GM19438 (cell line): ENCODE results near the gene CAPN13.

Experiments
- ATAC-seq: cut with Tn5 transposase; IDR thresholded peaks from one replicate; pipeline ENCODE4 v1.9.1; 2021; ENCODE audit warnings: low read depth; ENCODE audit not compliant: unreplicated experiment

The CAPN13 gene

GRCh38 chr2:30686000-30686399, 121.2 kb downstream of the CAPN13 start:
- ATAC-seq, result no peak

- no peak for ATAC-seq
Observed at GRCh38 chr2:30684996-30685395, 122.2 kb downstream of the CAPN13 start.

DNA sequence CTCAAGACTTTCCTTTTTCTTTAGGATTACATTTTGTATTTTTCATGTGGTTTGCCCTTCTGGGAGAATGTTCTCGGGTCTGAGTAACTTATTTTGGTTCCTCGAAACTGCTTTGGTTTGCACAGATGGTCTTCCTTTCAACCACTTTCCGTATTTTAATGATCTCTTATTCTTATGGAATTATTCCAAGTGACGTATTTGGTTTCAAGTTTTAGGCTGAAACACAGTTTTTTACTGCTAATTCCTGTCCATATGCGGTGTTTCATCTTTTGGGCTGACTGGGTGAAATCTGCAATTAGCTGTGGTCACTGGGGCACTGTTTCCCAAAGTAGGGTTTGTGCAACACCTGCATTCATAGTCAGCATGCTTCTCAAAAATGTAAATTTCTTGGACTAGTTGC, 122.7 kb downstream of the CAPN13 start:
- no peak for ATAC-seq

GRCh38 chr2:30684026-30684425, 123.2 kb downstream of the CAPN13 start:
- no peak for ATAC-seq

DNA sequence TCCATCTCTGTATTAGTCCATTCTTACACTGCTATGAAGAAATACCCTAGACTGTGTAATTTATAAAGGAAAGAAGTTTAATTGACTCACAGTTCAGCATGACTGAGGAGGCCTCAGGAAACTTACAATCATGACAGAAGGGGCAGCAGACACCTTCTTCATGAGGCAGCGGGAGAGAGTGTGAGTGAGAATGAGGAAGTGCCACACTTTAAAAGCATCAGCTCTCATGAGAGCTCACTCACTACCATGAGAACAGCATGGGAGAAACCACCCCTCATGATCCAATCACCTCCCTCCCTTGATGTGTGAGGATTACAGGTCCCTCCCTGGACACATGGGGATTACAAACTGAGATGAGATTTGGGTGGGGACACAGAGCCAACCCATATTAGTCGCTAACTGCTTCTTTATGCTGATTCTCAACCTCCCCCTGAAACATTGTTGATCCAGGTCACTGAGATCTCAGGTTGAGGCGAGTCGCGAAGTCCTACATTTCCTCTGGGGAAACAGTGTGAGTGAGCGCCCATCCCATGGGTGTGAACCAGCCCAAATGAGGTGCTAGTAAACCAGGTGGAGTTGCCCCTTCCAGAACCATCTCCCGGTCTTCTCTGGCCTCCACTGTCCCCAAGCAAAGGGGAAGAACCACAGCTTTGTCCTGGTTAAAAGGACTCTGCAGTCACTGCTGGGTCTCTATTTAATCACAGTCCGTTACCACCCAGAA, 123.8 kb downstream of the CAPN13 start:
- no peak for ATAC-seq

DNA sequence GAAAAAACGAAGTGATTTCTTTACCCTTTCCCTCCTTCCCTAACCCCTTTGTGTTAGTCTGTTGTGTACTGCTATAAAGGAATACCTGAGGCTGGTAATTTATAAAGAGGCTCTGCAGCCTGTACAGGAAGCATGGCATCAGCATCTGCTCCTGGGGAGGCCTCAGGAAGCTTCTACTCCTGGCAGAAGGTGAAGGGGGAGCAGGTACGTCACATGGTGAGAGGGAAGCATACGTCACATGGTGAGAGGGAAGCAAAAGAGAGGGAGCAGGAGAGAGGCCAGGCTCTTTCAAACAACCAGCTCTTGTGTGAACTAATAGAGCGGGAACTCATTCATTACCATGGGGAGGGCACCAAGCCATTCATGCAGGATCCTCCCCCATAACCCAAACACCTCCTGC, 126.2 kb downstream of the CAPN13 start:
- no peak for ATAC-seq

DNA sequence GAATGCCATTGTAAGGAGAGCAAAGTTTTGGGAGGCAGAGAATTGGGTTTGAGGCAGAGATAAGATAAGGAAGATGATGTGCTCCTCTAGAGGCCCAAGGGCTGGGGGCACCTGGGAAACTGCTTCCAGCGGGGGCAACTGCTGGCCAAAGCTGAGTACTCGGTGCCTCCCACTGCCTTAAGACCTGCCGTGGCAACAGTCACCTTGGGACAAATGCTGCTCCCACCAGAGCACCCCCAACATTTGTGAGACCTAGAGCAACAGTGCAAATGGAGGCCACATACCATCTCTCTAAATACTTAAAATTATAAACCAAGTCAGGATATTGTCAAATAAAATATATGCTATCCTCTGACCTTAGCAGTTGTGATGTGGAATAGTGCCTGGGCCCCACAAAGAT, 127.1 kb downstream of the CAPN13 start:
- ATAC-seq, result no peak

GRCh38 chr2:30679426-30680088, 127.7 kb downstream of the CAPN13 start:
- no peak for ATAC-seq

- ATAC-seq, result no peak
Observed at GRCh38 chr2:30678410-30679137, 128.7 kb downstream of the CAPN13 start.

DNA sequence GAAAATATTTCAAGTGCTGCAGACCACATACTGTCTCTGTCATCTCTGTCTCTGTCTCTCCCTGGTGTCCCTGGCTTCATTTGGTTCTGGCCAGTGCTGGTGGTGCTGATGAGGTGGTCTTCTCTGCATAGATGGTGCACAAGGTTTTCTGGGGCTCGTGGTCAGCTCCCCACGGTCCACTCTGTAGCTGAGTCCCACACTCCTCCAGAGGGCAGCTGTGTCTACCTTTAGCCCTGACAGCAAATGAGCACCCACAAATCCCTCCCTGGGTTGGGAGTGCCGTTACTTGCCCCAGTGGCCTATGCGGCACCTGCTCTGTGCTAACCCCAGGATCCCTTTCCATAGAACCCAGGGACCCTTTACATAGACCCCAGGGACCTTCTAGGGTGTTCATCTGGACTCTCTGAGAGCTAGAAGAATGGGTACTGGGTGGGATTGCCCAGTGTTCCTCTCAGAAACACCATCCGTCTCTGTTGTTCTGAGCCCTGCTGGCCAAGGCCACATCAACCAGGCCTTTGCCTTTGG, 129.3 kb downstream of the CAPN13 start:
- no peak for ATAC-seq

DNA sequence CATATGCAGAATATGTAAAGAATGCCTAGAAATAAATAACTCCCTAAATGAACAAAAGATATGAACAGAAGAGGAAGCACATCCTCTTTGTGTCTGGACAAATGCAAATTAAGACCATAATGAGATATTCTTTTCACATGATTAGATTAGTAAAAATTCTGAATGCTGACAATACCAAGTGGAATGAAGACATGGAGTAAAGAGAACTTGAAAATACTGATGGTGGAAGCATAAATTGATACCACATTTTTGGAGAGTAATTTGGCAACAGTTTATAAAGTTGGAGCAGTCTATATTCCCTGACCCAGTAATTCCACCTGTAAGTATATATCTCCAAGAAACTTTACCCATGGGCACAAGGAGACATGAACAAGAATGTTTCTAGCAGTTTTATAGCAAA, 130.0 kb downstream of the CAPN13 start:
- no peak for ATAC-seq

DNA sequence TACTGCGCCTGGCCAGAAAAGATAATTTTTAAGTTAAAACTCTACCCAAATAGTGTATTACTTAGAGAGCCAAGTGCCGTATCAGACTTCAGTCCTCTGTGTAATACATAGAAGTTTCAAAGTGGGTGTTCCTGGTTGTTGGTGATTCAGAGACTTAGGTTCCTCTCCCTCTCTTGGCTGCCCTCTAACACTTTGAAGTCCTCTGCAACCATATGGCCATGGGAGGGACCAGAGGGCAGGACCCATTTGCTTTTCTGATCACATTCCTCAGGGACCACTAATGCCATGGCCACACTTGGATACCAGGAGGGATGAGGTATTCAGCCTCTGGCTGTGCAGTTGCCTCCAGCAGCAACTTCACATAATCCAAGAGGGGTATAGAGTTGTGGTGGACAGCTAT, 131.5 kb downstream of the CAPN13 start:
- ATAC-seq, result no peak

DNA sequence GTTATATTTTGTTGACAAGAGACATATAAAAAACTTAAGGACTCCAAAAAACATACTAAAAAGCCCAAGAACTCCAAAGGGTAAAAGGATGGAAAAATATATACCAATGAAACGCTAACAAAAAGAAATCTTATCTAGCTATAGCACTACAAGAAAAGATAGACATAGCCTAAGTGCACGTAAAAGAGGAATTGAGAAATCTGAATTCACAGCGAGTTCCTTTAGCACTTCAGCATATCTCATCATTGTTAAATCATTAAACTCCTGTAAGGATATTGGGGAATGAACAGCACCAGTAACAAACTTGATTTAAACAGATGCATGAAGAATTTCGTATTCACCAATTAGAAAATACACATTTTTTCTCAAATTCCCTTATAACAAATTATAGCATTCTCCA, 134.1 kb downstream of the CAPN13 start:
- no peak for ATAC-seq
